IMR-90 (cell line): ENCODE results near the gene ACACA.

ENCODE experiments used
- CHD1 ChIP-seq: IDR thresholded peaks from 2 replicates; pipeline ENCODE4 v1.6.1; 2012; ENCODE audit warnings: low read depth, low read length, improper control_type of control experiment
- POLR2A ChIP-seq: IDR thresholded peaks from 2 replicates; pipeline ENCODE4 v1.6.1; 2012; ENCODE audit warnings: mild to moderate bottlenecking, low read depth, low read length
- RAD21 ChIP-seq: IDR thresholded peaks from 2 replicates; pipeline ENCODE4 v1.6.1; 2012; ENCODE audit warnings: low read length, improper control_type of control experiment
- TF ChIP-seq, protein P1 (sequence below): conservative IDR thresholded peaks from 2 replicates; pipeline ENCODE4 v1.5.1; 2012; ENCODE audit warnings: mild to moderate bottlenecking, low read depth, low read length, improper control_type of control experiment

DNA sequence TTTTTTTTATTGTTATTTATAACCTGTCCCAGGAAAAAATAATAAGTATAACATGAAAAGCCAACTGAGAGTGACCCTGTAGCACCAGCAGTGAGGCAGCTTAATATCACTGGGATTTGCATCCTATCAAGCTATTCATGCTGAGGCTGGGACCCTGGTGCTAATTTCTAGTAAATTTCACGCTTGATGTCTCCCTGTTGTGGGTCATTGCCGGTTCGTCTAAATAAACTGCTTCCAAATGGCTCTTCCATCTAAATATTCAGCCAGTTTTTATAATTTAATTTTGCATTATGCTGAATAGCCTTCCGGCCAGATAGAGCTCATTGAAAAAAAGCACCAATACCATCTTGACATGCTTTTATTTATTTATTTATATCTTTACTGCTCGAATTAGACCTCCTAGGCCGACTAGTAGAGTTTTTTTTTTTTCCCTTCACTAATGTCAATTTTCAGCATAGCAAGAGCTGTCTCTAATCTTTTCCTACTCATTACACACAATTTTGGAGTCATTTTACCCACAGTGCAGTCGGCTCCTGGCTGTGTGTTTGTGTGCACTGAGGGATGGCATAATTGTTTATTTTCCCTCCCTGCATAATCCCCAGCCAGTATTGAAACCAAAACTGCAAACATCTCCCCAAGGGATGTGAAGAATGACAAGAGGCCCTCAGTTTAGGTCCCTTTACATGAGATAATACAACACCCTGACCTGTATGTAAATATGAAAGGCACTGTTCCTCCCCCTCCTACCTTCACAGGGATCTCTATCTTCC lies 289.1 kb downstream of the ACACA start:
- TF ChIP-seq, protein P1, sequence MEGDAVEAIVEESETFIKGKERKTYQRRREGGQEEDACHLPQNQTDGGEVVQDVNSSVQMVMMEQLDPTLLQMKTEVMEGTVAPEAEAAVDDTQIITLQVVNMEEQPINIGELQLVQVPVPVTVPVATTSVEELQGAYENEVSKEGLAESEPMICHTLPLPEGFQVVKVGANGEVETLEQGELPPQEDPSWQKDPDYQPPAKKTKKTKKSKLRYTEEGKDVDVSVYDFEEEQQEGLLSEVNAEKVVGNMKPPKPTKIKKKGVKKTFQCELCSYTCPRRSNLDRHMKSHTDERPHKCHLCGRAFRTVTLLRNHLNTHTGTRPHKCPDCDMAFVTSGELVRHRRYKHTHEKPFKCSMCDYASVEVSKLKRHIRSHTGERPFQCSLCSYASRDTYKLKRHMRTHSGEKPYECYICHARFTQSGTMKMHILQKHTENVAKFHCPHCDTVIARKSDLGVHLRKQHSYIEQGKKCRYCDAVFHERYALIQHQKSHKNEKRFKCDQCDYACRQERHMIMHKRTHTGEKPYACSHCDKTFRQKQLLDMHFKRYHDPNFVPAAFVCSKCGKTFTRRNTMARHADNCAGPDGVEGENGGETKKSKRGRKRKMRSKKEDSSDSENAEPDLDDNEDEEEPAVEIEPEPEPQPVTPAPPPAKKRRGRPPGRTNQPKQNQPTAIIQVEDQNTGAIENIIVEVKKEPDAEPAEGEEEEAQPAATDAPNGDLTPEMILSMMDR = no peak
- no peak for TF ChIP-seq POLR2A
- no peak for TF ChIP-seq CHD1
- TF ChIP-seq RAD21 = no peak
